Lower lobe of right lung (tissue), 2 donors: Measurements from ENCODE around the gene FAHD2A. TPM values are rescaled to one million over a fixed set of nuclear protein-coding genes. Genes with fewer than 3 reads are reported as not detected.
A peak's percentile ranks its signal among the peaks of the same experiment; 100 is the strongest.

Source experiments
- ATAC-seq, 2 donors: fragments of 200-7000 bp; cut with Tn5 transposase; one replicate each; pipeline ENCODE4 v1.9.1; 2020 to 2022; ENCODE audit warnings: mild to moderate bottlenecking in 2 of 2, moderate library complexity in 2 of 2
- DNase-seq: peaks from one replicate; pipeline ENCODE4 v3.0.0-alpha.2; 2020
- H3K27ac ChIP-seq: fragments of 200-600 bp; one replicate; pipeline ENCODE4 v1.8.0; 2022
- H3K27me3 ChIP-seq: fragments of 200-600 bp; one replicate; pipeline ENCODE4 v1.8.0; 2022; ENCODE audit warnings: low read depth
- H3K36me3 ChIP-seq: fragments of 200-600 bp; one replicate; pipeline ENCODE4 v1.8.0; 2022; ENCODE audit warnings: mild to moderate bottlenecking
- H3K4me1 ChIP-seq: fragments of 200-600 bp; one replicate; pipeline ENCODE4 v1.8.0; 2022
- H3K4me3 ChIP-seq: fragments of 200-600 bp; one replicate; pipeline ENCODE4 v1.8.0; 2022; ENCODE audit warnings: mild to moderate bottlenecking
- H3K9me3 ChIP-seq: fragments of 200-600 bp; one replicate; pipeline ENCODE4 v1.8.0; 2022
- CTCF ChIP-seq: fragments of 200-600 bp; IDR thresholded peaks from one replicate; pipeline ENCODE4 v1.8.0; 2022; ENCODE audit warnings: antibody characterized with exemption, mild to moderate bottlenecking
- intact Hi-C: fragments of 100-400 bp; cut with DNase I; formaldehyde crosslinking; loops from one replicate; pipeline ENCODE4 v1.11.0; 2022
- total RNA-seq: library from RNA; stranded (reverse); fragmentation: NEBNext Ultra II Directional; extraction: Animal tissue kit (Norgen Biotek cat#: 25700); gene quantifications from one replicate; pipeline ENCODE4 v1.2.1, GENCODE V29; 2021
- donor health status: DM: no; HTN: yes; CAD: no; lungs with severe emphysema.

Gene FAHD2A
- total RNA-seq, 1 donor from 2014 or later, result 19.4 TPM

- Histone ChIP-seq H3K27me3 (no peaks in the 10 kb centered on the region), H3K36me3 (no peaks in the 10 kb centered on the region), H3K9me3 (no peaks in the 10 kb centered on the region), H3K4me1 (no peaks in the 10 kb centered on the region), H3K4me3 (no peak overlapping the region), H3K27ac (no peak overlapping the region)
- intact Hi-C loops, result no loop called here
- TF ChIP-seq CTCF, result peak; percentile 89
- DNase-seq (no peak), ATAC-seq (peak; percentile 78 to 84)
Observed at GRCh38 chr2:95389245-95390119, 13.0 kb upstream of the FAHD2A start.

DNA sequence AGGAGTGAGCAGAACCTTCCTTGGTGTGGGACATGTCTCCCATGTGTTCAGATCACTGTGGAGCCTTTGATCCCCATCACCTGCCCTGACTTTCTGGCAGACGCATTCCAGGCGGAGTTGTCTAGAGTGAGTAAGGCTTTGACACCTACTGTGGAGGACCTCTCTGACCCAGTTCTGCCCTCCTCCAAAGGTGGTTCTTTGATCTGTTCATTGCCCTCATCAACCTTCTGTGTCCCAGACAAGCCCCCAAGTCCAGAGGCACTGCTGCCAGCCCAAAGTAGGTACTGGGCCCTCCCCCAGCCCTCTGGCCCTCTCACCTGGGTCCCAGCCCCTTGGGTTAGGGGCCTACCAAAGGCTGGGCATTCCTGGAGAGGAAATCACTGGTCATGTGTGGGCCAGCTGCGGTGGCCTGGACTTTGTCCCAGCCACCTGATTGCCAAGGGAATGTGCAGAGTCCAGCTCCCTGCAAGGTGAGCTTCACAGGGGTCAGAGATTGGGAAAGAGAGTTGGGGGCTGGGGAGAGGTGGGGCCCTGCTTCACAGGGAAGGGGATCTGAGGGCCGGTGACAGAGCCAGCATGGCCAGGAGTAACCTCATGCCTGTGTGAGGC, 12.1 kb upstream of the FAHD2A start:
- H3K4me1 ChIP-seq, result no peaks in the 10 kb centered on the region
- no peak overlapping the region for H3K27ac ChIP-seq
- H3K27me3 ChIP-seq, result no peaks in the 10 kb centered on the region
- H3K36me3 ChIP-seq, result no peaks in the 10 kb centered on the region
- TF ChIP-seq CTCF, result no peak
- DNase-seq (no peak), ATAC-seq (no peak)
- intact Hi-C loops, result no loop called here
- H3K4me3 ChIP-seq, result no peak overlapping the region
- H3K9me3 ChIP-seq, result no peaks in the 10 kb centered on the region

- no peak for DNase-seq
Observed at GRCh38 chr2:95390881-95391321, 11.6 kb upstream of the FAHD2A start.

DNA sequence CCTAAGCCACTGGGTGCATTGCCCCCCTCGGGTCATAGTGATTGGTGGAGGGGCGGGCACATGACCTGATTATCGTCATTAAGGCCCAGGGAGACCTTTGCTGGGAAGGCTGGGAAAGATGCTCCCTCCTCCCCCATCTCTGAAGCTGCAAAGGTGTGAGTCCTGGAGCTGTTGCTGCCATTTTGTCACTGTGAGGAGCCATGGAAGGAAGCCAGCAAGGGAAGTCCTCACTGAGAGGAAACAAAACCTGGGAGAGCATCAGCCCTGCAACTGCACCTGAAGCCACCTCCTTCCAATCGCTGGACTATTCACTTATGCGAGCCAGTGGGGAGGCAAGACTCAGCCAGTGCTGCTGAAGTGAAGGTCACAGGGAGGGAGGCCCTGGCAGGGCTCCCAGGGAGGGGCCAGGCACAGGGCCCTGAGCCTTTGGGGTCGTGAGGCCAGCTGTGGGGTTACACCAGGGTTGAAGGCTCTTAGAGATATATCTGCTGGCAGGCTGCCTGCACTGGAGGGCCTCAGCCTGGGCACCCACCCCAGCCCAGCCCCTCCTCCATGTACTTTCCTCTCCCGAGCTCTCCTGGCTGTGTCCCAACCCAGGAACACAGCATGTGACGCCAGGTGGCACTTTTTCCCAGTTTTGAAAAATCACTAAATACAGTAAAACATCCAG, 10.7 kb upstream of the FAHD2A start:
- no peak for TF ChIP-seq CTCF
- H3K9me3 ChIP-seq, result no peaks in the 10 kb centered on the region
- no peaks in the 10 kb centered on the region for H3K36me3 ChIP-seq
- no peaks in the 10 kb centered on the region for H3K4me1 ChIP-seq
- no peak overlapping the region for H3K27ac ChIP-seq
- H3K4me3 ChIP-seq, result no peak overlapping the region
- ATAC-seq, result no peak
- intact Hi-C loops, result no loop called here
- DNase-seq, result no peak
- no peaks in the 10 kb centered on the region for H3K27me3 ChIP-seq

More at GRCh38 chr2:95390881-95391321, 11.6 kb upstream of the FAHD2A start:
- TF ChIP-seq CTCF, result no peak
- no peaks in the 10 kb centered on the region for H3K4me1 ChIP-seq
- no peak for ATAC-seq
- intact Hi-C loops, result no loop called here
- no peaks in the 10 kb centered on the region for H3K36me3 ChIP-seq
- no peaks in the 10 kb centered on the region for H3K9me3 ChIP-seq
- H3K27ac ChIP-seq, result no peak overlapping the region
- no peak overlapping the region for H3K4me3 ChIP-seq
- H3K27me3 ChIP-seq, result no peaks in the 10 kb centered on the region

- Histone ChIP-seq H3K4me3 (no peak overlapping the region), H3K27ac (no peak overlapping the region), H3K27me3 (no peaks in the 10 kb centered on the region), H3K36me3 (no peaks in the 10 kb centered on the region), H3K4me1 (no peaks in the 10 kb centered on the region), H3K9me3 (no peaks in the 10 kb centered on the region)
- intact Hi-C loops, result no loop called here
- DNase-seq, result no peak
- ATAC-seq, result no peak
- no peak for TF ChIP-seq CTCF
Observed at GRCh38 chr2:95392320-95392719, 10.2 kb upstream of the FAHD2A start.
